Stimulated activated CD4-positive, alpha-beta T cell treated with anti-CD3 and anti-CD28 coated beads, Interleukin-1b, Interleukin-23, amount 100 ng/mL, for 1 hour (primary cell): ENCODE measurements around the gene MCCD1.
A peak's percentile ranks its signal among the peaks of the same experiment; 100 is the strongest.

Experiments
- DNase-seq, 2 donors: peaks; one replicate each; pipeline ENCODE4 v3.0.0-alpha.2; 2020; ENCODE audit warnings: low read depth in 2 of 2

The MCCD1 gene

GRCh38 chr6:31513456-31514165 lies 15.2 kb upstream of the MCCD1 start:
- no peak for DNase-seq

GRCh38 chr6:31521835-31522234 lies 6.9 kb upstream of the MCCD1 start:
- no peak for DNase-seq

DNA sequence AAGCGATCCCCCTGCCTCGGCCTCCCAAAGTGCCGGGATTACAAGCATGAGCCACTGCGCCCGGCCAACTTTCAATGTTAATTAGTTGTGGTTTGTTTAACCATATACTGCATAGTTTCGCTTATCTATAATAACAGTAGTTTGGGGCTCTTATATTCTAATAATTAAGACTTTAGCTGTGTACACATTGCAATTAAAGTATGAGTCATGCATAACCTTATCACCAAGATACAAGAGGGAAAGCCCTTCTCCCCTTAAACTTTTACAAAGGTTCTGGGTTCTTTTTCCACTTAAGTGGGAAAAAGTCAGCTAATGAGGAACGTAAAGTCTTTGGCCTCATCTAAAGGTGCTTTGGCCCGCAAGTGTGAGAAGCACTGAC lies 3.2 kb upstream of the MCCD1 start:
- DNase-seq = no peak

DNA sequence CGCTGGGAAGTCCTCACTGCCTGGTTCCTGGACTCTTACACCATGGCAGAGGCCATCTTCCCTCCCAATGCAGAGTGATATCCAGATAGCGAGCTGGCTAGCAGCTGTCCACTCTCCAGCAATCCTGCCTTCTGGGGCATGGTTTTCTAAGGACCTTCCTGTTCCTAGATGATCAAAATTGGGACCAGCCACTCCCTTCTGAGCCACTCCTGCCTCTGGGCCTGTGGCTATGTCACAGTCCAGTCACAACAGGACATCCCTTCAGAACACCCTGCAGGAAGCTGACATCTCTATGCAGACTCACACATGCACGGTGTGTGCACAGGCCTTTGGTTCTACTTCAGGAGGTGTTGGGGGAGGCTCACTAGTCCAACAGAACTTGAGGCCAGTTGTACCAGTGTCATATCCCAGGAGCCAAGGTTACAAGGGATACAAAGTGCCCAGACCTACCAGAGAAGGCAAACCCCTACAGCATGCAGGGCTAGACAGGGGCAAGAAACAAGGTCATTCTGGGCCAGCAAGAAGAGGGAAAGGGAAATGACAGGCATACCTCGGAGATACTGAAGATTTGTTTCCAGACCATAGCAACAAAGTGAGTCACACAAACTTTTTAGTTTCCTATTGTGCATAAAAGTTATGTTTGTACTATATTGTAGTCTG lies 2.7 kb upstream of the MCCD1 start:
- no peak for DNase-seq

- DNase-seq = no peak
Measured at GRCh38 chr6:31528307-31528777, 420 bp upstream of the MCCD1 start.

GRCh38 chr6:31529329-31530150 lies 778 bp downstream of the MCCD1 start:
- DNase-seq = no peak

- DNase-seq = no peak
Measured at GRCh38 chr6:31530659-31531058, 1.9 kb downstream of the MCCD1 start.

- DNase-seq = no peak
Measured at GRCh38 chr6:31531162-31531561, 2.4 kb downstream of the MCCD1 start.

DNA sequence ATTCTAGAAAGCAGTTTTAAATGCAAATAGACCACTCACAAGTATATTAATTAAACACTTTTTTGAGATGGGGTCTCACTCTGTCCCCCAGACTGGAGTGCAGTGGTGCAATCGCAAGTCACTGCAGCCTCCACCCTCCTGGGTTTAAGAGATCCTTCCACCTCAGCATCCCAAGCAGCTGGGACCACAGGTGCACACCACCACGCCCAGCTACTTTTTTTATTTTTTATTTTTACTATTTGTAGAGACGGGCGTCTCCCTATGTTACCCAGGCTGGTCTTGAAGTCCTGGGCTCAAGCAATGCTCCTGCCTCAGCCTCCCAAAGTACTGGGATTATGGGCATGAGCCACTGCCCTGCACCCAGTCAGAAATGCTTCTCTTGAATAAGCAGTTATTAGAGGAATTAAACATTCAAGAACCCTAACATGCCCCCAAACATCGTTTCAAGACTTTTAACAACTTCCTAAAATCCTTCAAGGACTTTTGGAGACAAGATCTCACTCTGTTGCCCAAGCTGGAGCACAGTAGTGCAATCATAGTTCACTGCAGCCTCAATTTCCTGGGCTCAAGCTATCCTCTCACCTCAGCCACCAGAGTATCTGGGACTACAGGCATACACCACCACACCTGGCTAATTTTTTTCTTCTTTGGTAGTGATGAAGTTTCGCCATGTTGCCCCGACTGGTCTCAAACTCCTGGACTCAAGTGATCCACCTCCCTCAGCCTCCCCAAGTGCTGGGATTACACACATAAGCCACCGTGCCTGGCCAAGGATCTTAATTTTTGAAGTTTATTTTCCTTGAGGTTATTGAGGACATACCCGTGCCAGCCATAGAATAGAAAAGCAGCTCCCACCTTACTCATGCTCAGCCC lies 3.2 kb downstream of the MCCD1 start:
- DNase-seq = no peak

DNA sequence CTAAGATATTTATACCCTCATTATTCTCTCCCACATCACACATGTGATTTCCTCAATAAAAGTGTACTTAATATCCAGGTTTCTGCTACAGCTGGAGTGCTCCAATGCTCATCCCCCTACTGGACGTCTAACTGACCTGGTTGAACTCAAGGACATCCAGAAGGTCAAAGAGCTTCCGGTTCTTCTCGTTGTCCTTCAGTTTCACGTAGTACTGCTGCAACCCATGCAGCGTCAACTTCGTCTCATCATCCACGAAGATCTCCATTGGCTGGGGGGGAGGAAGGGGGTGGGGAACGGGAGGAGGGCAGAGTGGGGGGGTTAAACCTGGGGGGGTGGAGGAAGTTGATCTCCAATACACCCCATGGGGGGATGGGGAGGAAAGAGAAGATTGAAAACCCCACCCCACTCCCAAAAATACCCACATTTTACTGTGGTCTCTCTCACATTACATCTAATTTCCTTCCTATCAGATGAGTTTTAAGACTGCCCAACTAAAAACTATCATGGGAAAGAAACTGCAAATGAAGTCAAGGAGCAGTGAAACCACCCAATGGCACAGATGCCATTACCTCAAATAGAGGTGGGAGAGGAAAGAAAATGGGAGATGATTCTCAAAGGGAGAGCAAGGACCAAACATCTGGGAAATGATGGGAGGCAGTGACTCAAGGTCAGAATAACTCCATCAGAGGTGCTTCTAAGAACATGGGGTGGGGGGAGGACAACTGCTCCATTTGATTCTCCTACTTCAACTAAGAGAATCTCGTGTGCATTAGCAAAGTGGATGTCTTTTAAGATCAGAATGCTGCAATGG lies 4.1 kb downstream of the MCCD1 start:
- no peak for DNase-seq

GRCh38 chr6:31533455-31533841 lies 4.7 kb downstream of the MCCD1 start:
- no peak for DNase-seq

DNA sequence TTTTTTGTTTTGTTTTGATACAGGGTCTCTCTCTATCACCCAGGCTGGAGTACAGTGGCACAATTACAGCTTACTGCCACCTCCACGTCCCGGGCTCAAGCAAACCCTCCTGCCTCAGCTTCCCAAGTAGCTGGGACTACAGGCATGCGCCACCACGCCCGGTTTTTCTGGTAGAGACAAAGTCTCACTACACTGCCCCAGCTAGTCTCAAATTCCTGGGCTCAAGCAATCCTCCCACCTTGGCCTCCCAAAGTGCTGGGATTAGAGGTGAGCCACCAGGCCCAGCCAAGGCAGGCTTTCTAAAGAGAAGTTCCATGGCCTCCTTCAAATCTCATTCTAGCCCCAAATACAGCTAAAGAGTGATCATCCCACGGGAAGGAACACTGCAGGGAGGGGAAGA lies 5.2 kb downstream of the MCCD1 start:
- no peak for DNase-seq

GRCh38 chr6:31534521-31535040 lies 5.8 kb downstream of the MCCD1 start:
- DNase-seq = no peak

DNA sequence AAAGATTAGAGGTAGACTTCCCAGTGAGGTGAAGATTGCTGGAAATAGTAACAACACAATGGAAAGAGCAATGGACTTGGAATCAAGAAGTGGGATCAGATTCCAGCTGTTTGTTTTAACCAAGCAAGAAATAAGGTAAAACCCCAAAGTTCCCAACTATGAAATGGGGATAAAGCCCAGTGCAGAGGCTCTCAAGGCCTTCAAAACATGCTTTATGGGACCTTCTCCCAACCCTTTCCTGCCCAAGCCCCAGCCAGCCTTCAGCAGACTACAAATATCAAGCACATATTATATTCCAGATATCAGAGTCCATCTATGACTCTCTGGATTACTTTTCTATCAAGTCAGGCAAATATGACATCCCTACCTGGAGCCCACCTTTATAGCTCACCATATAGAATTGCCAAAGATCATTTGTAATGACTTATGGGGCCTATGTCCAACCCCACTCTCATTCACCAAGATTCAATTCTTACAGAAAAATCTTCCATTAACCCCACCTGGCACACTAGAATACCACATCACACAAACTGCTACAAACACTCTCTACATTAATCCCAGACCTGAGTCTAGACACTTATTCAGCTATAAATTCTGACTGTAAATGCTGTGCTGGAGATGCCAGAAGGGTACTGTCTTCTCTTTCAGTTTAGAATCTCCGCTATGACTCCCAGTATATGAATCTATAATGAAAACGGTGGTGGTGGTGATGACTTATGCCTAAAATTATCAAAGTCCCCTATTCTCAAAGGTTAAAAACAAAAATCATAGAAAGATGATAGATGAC lies 7.0 kb downstream of the MCCD1 start:
- no peak for DNase-seq

GRCh38 chr6:31538805-31539400 lies 10.1 kb downstream of the MCCD1 start:
- no peak for DNase-seq

GRCh38 chr6:31540640-31541039 lies 11.9 kb downstream of the MCCD1 start:
- no peak for DNase-seq

- peak in 1 of 2 donors; percentile 29 for DNase-seq
Measured at GRCh38 chr6:31541059-31541657, 12.4 kb downstream of the MCCD1 start.

DNA sequence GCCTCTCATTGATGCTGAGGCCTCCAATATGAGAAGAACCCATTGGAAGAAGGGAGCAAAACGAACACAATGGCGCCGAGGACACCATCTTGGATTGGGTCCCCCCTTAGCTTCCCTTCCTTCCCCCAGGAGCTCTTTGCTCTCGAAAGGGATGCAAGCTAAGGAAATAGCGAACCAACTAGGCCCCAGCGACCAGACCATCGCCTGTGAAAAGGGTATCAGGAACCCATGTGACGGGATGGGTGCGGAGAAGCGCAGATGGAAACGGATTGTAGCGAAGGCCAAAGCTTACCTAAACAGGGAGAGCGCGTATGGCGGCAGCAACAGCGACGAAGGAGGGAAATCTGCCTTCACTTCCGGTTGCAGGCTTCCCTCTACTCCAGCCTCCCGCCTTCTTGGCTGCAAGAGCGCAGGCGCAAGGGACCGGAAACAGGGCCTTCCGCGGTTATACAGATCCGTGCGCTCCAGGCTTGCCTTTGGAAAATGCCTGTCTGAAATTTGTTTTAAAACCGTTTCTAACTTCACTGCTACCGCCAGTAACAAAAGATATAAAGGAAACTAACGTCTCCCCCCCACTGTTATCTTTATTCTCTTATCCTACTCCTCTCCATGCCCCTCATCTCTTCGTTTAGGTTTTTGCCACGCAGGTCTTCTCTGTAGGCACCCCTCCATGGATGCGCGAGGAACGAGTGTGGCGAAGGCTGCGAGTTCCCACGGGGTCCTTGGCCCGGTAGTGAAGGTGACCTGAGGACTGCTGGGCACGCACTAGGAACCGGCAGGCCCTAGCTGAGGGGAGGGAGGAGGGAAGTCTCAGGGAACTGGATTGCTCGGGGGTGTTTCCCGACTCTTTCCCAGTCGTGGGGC lies 13.1 kb downstream of the MCCD1 start, which contains the start of gene DDX39B:
Gene DDX39B (minus strand): TSS at position 346 of the 864 bp plus-strand sequence. CDS start 1,471 bp downstream, outside the sequence.
- peak; percentile 66 to 88 for DNase-seq
